ENCODE results near the gene TRIP12. TPM values are rescaled to one million over a fixed set of nuclear protein-coding genes. Genes with fewer than 3 reads are reported as not detected.

Gene TRIP12
- total RNA-seq, 1 experiment from 2014 or later, result 166 TPM

GRCh38 chr2:229805559-229805958 lies 116.2 kb downstream of the TRIP12 start:
- H4K5ac ChIP-seq (ENCODE audit: insufficient read length, low read depth, low read length), result no peak overlapping the region
- TF ChIP-seq, protein P1, sequence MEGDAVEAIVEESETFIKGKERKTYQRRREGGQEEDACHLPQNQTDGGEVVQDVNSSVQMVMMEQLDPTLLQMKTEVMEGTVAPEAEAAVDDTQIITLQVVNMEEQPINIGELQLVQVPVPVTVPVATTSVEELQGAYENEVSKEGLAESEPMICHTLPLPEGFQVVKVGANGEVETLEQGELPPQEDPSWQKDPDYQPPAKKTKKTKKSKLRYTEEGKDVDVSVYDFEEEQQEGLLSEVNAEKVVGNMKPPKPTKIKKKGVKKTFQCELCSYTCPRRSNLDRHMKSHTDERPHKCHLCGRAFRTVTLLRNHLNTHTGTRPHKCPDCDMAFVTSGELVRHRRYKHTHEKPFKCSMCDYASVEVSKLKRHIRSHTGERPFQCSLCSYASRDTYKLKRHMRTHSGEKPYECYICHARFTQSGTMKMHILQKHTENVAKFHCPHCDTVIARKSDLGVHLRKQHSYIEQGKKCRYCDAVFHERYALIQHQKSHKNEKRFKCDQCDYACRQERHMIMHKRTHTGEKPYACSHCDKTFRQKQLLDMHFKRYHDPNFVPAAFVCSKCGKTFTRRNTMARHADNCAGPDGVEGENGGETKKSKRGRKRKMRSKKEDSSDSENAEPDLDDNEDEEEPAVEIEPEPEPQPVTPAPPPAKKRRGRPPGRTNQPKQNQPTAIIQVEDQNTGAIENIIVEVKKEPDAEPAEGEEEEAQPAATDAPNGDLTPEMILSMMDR (conservative IDR thresholded peaks at IDR 0.05), result no peak
- H3K27me3 Mint-ChIP-seq (ENCODE audit: low read depth), result no peaks in the 10 kb centered on the region
- no peak overlapping the region for H3K27ac ChIP-seq (ENCODE audit: insufficient read length, low read depth, low read length)
- peaks cover 13 to 71% (median 42%) of the 10 kb centered on the region in 3 experiments; a peak in 6 of 7 replicates for H3K36me3 Mint-ChIP-seq (ENCODE audit: insufficient read depth in 1 of 3, low read depth in 3 of 3)
- no CpG with 5 or more reads among the region's 6 CpGs for WGBS (ENCODE audit: extremely low coverage, insufficient read length, low lambda C conversion rate)
- no peak overlapping the region for H2AFZ ChIP-seq (ENCODE audit: low read length)
- H2BK12ac ChIP-seq (ENCODE audit: insufficient read length, low read depth, low read length), result no peak overlapping the region
- H3K4me1 ChIP-seq (ENCODE audit: insufficient read depth, low read length), result no peaks in the 10 kb centered on the region
- H3K9ac ChIP-seq (ENCODE audit: extremely low read depth, insufficient read length, low read length), result no peak overlapping the region
- no peak overlapping the region for H2BK15ac ChIP-seq (ENCODE audit: low read depth, low read length)
- H2BK5ac ChIP-seq (ENCODE audit: insufficient read length, low read length), result no peak overlapping the region
- no peak overlapping the region for H3K23ac ChIP-seq (ENCODE audit: insufficient read length, low read depth, low read length)
- no peak overlapping the region for H2AK5ac ChIP-seq (ENCODE audit: insufficient read length, low read length)
- no peak overlapping the region for H4K8ac ChIP-seq (replicated peaks; ENCODE audit: insufficient read length, low read depth, low read length)
- H3K79me2 ChIP-seq (ENCODE audit: insufficient read depth, low read length), result no peaks in the 10 kb centered on the region
- no peaks in the 10 kb centered on the region for H3K9me3 ChIP-seq (ENCODE audit: control insufficient read depth, low read depth, low read length)
- no peak overlapping the region for H3K4me2 ChIP-seq (ENCODE audit: insufficient read depth, insufficient read length, low read length)
- no peak overlapping the region for H2BK120ac ChIP-seq (ENCODE audit: low read depth, low read length, poor library complexity, severe bottlenecking)
- H3T11ph ChIP-seq (ENCODE audit: low read length), result no peak overlapping the region
- H3K9me3 Mint-ChIP-seq, result no peaks in the 10 kb centered on the region
- H4K91ac ChIP-seq (ENCODE audit: insufficient read length, low read depth, low read length), result no peak overlapping the region
- H3K27me3 ChIP-seq (ENCODE audit: insufficient read depth, low read length), result no peaks in the 10 kb centered on the region
- H3K4me3 Mint-ChIP-seq, result no peak overlapping the region
- no peaks in the 10 kb centered on the region for H4K20me1 ChIP-seq (ENCODE audit: control insufficient read depth, insufficient read depth, insufficient read length)
- H3K4me1 Mint-ChIP-seq, result peaks cover 3 to 4% of the 10 kb centered on the region in 2 experiments; a peak in 2 of 4 replicates
- no peak for DNase-seq
- H3K27ac Mint-ChIP-seq, result no peak overlapping the region
- no peak overlapping the region for H3K4ac ChIP-seq (ENCODE audit: low read depth, low read length)
- no peak overlapping the region for H2BK20ac ChIP-seq (ENCODE audit: low read depth, low read length, poor library complexity, severe bottlenecking)
- H3K56ac ChIP-seq (ENCODE audit: insufficient read length, low read depth, low read length), result no peak overlapping the region
- H3K18ac ChIP-seq (ENCODE audit: insufficient read length, low read depth, low read length), result no peak overlapping the region
- no peak overlapping the region for H3K14ac ChIP-seq (ENCODE audit: insufficient read depth, low read length)
- no peaks in the 10 kb centered on the region for H3K79me1 ChIP-seq (ENCODE audit: insufficient read depth, low read depth, low read length, poor library complexity, severe bottlenecking)
- H3K23me2 ChIP-seq (ENCODE audit: insufficient read length, low read depth, low read length, poor library complexity, severe bottlenecking), result no peaks in the 10 kb centered on the region

Measured in H9 (cell line).